ENCODE results near the gene THAP8.

The THAP8 gene

GRCh38 chr19:36090910-36091695 is 37.0 kb upstream of the THAP8 start:
- Histone ChIP-seq H3K27me3 (replicated peaks; ENCODE audit: insufficient read depth, low read length) (no peaks in the 10 kb centered on the region), H3K4me3 (ENCODE audit: low read length) (no peak overlapping the region), H2AFZ (ENCODE audit: low read length) (no peak overlapping the region), H3K9me2 (replicated peaks; ENCODE audit: insufficient read depth, low read length) (no peaks in the 10 kb centered on the region), H3K4me2 (ENCODE audit: low read depth, low read length) (no peak overlapping the region), H3K9ac (ENCODE audit: low read length) (no peak overlapping the region), H3K36me3 (replicated peaks; ENCODE audit: insufficient read depth, low read length) (no peaks in the 10 kb centered on the region), H3K4me1 (ENCODE audit: low read length) (no peaks in the 10 kb centered on the region), H3F3A (ENCODE audit: insufficient read depth, low read length) (no peaks in the 10 kb centered on the region), H3K9me3 (replicated peaks; ENCODE audit: insufficient read depth, low read length) (no peaks in the 10 kb centered on the region), H3K27ac (ENCODE audit: low read length) (no peak overlapping the region), H4K20me1 (ENCODE audit: insufficient read depth, low read length) (no peaks in the 10 kb centered on the region), H3K79me2 (ENCODE audit: low read length) (no peaks in the 10 kb centered on the region)
- DNase-seq, result no peak
- TF ChIP-seq EZH2 (optimal IDR thresholded peaks at IDR 0.05; ENCODE audit: low read depth, low read length), result no peak
- TF ChIP-seq EZH2phosphoT487 (IDR thresholded peaks at IDR 0.05; ENCODE audit: low read length), result no peak
- no peak for TF ChIP-seq CTCF (IDR thresholded peaks at IDR 0.05; ENCODE audit: low read length)

DNA sequence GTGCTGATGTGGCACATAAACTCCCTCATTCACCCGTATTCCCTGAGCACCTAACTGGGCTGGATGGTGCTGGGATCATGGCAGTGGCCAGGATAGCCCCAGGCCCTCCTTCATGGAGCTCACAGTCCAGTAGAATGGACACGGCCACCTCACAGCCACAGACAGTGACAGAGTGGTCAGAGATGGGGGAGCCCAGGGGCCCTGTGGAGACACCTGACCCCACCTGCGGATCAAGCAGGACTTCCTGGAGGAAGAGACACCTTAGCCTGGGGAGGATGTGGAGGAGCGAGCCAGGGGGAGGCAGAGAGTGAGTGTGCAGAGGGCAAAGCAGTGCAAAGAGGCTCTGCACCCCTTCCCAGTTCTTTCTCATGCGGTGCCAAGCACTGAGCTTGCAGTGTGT is 35.8 kb upstream of the THAP8 start:
- Histone ChIP-seq H3K9ac (ENCODE audit: low read length) (no peak overlapping the region), H3K4me3 (ENCODE audit: low read length) (no peak overlapping the region)

GRCh38 chr19:36086326-36086725 is 32.2 kb upstream of the THAP8 start:
- Histone ChIP-seq H3K9ac (ENCODE audit: low read length) (no peak overlapping the region), H3K79me2 (ENCODE audit: low read length) (no peaks in the 10 kb centered on the region), H3K4me2 (ENCODE audit: low read depth, low read length) (no peak overlapping the region), H3K36me3 (replicated peaks; ENCODE audit: insufficient read depth, low read length) (peaks cover 7% of the 10 kb centered on the region; the same call in 1 of the 2 replicates), H3K27ac (ENCODE audit: low read length) (no peak overlapping the region), H4K20me1 (ENCODE audit: insufficient read depth, low read length) (no peaks in the 10 kb centered on the region), H3K4me1 (ENCODE audit: low read length) (no peaks in the 10 kb centered on the region), H3K27me3 (replicated peaks; ENCODE audit: insufficient read depth, low read length) (no peaks in the 10 kb centered on the region), H3K4me3 (ENCODE audit: low read length) (no peak overlapping the region), H3K9me2 (replicated peaks; ENCODE audit: insufficient read depth, low read length) (no peaks in the 10 kb centered on the region), H3F3A (ENCODE audit: insufficient read depth, low read length) (no peaks in the 10 kb centered on the region), H2AFZ (ENCODE audit: low read length) (no peak overlapping the region), H3K9me3 (replicated peaks; ENCODE audit: insufficient read depth, low read length) (no peaks in the 10 kb centered on the region)
- TF ChIP-seq EZH2 (optimal IDR thresholded peaks at IDR 0.05; ENCODE audit: low read depth, low read length) (no peak), CTCF (IDR thresholded peaks at IDR 0.05; ENCODE audit: low read length) (no peak), EZH2phosphoT487 (IDR thresholded peaks at IDR 0.05; ENCODE audit: low read length) (no peak)
- no peak for DNase-seq

More for the DNA sequence above, 35.8 kb upstream of the THAP8 start:
- no peaks in the 10 kb centered on the region for H3K4me1 ChIP-seq (ENCODE audit: low read length)
- no peaks in the 10 kb centered on the region for H3F3A ChIP-seq (ENCODE audit: insufficient read depth, low read length)
- no peaks in the 10 kb centered on the region for H3K9me2 ChIP-seq (replicated peaks; ENCODE audit: insufficient read depth, low read length)
- H3K27me3 ChIP-seq (replicated peaks; ENCODE audit: insufficient read depth, low read length), result no peaks in the 10 kb centered on the region
- no peak overlapping the region for H3K4me2 ChIP-seq (ENCODE audit: low read depth, low read length)
- no peak for DNase-seq
- H2AFZ ChIP-seq (ENCODE audit: low read length), result no peak overlapping the region
- TF ChIP-seq EZH2phosphoT487 (IDR thresholded peaks at IDR 0.05; ENCODE audit: low read length), result no peak
- TF ChIP-seq EZH2 (optimal IDR thresholded peaks at IDR 0.05; ENCODE audit: low read depth, low read length), result no peak
- TF ChIP-seq CTCF (IDR thresholded peaks at IDR 0.05; ENCODE audit: low read length), result no peak
- no peaks in the 10 kb centered on the region for H3K36me3 ChIP-seq (replicated peaks; ENCODE audit: insufficient read depth, low read length)
- no peaks in the 10 kb centered on the region for H4K20me1 ChIP-seq (ENCODE audit: insufficient read depth, low read length)
- H3K9me3 ChIP-seq (replicated peaks; ENCODE audit: insufficient read depth, low read length), result no peaks in the 10 kb centered on the region
- H3K27ac ChIP-seq (ENCODE audit: low read length), result no peak overlapping the region
- H3K79me2 ChIP-seq (ENCODE audit: low read length), result no peaks in the 10 kb centered on the region
